Measurements from ENCODE around the gene REN. TPM values are rescaled to one million over a fixed set of nuclear protein-coding genes. Genes with fewer than 3 reads are reported as not detected.

REN gene
- total RNA-seq, 1 donor from 2014 or later, result not detected

GRCh38 chr1:204131978-204132377 lies 34.2 kb downstream of the REN start:
- DNase-seq, result no peak

GRCh38 chr1:204130981-204131892 lies 34.9 kb downstream of the REN start:
- no peak for DNase-seq

GRCh38 chr1:204130178-204130577 lies 36.0 kb downstream of the REN start:
- no peak for DNase-seq

GRCh38 chr1:204128964-204129896 lies 36.9 kb downstream of the REN start:
- no peak for DNase-seq

GRCh38 chr1:204128464-204128963 lies 37.6 kb downstream of the REN start:
- DNase-seq, result no peak

GRCh38 chr1:204127597-204128242 lies 38.4 kb downstream of the REN start:
- no peak for DNase-seq

- no peak for DNase-seq
Measured at GRCh38 chr1:204126956-204127355, 39.2 kb downstream of the REN start.

- no peak for DNase-seq
Measured at GRCh38 chr1:204126386-204126785, 39.8 kb downstream of the REN start.

GRCh38 chr1:204125759-204126351 lies 40.3 kb downstream of the REN start:
- no peak for DNase-seq

- DNase-seq, result no peak
Measured at GRCh38 chr1:204124639-204125038, 41.5 kb downstream of the REN start.

GRCh38 chr1:204123376-204123775 lies 42.8 kb downstream of the REN start:
- DNase-seq, result no peak

GRCh38 chr1:204121840-204122555 lies 44.1 kb downstream of the REN start:
- no peak for DNase-seq

GRCh38 chr1:204116539-204116938 lies 49.6 kb downstream of the REN start:
- no peak for DNase-seq

GRCh38 chr1:204115116-204115515 lies 51.0 kb downstream of the REN start:
- no peak for DNase-seq

GRCh38 chr1:204114606-204115005 lies 51.5 kb downstream of the REN start:
- no peak for DNase-seq

- DNase-seq, result no peak
Measured at GRCh38 chr1:204113896-204114295, 52.2 kb downstream of the REN start.

- no peak for DNase-seq
Measured at GRCh38 chr1:204112876-204113730, 53.0 kb downstream of the REN start.

- no peak for DNase-seq
Measured at GRCh38 chr1:204110894-204111633, 55.1 kb downstream of the REN start.

GRCh38 chr1:204108312-204109141 lies 57.6 kb downstream of the REN start:
- DNase-seq, result no peak
